ENCODE measurements around the gene HOXC13.
A peak's percentile ranks its signal among the peaks of the same experiment; 100 is the strongest.

Gene HOXC13, protein sequence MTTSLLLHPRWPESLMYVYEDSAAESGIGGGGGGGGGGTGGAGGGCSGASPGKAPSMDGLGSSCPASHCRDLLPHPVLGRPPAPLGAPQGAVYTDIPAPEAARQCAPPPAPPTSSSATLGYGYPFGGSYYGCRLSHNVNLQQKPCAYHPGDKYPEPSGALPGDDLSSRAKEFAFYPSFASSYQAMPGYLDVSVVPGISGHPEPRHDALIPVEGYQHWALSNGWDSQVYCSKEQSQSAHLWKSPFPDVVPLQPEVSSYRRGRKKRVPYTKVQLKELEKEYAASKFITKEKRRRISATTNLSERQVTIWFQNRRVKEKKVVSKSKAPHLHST

GRCh38 chr12:53938326-53939140, at the start of gene HOXC13:
Gene HOXC13 (plus strand): TSS chr12:53938831. CDS start chr12:53938907, 76 bp downstream.
- Histone ChIP-seq H3K36me3 (ENCODE audit: control insufficient read depth, insufficient read depth, low read length) (no peaks in the 10 kb centered on the region), H3K9ac (ENCODE audit: low read length) (no peak within 1 kb of the TSS), H3K4me3 (ENCODE audit: low read depth, low read length) (peak within 1 kb of the TSS; percentile 41; the same call in 1 of the 2 replicates), H3K27ac (ENCODE audit: low read depth, low read length) (no peak within 1 kb of the TSS), H3K27me3 (ENCODE audit: control insufficient read depth, insufficient read depth, low read length) (peaks cover 100% of the 10 kb centered on the region), H3K4me1 (ENCODE audit: control insufficient read depth, insufficient read depth, low read length) (no peaks in the 10 kb centered on the region), H3K9me3 (ENCODE audit: control insufficient read depth, insufficient read depth, low read depth, low read length) (no peaks in the 10 kb centered on the region)

DNA sequence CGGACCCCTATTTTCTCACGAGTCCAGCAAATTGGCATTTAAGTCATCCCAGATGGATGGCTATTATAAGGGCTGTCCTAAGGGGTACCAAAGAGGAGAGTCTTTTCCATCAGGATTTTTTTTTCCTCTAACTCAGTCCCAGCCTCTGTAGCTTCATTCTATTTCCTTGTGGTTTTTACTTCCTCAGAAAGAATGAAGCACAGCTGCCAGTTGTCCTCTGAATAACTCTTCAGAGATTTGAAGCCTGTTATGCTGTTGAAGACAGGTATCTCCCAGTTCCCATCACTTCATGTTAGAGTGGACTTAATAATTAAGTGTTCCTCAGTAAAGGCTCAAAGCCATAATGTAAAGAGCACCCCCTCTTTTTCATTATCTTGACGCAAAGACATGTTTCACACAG, 48.5 kb upstream of the HOXC13 start:
- Histone ChIP-seq H3K27me3 (ENCODE audit: control insufficient read depth, insufficient read depth, low read length) (peaks cover 84% of the 10 kb centered on the region), H3K4me1 (ENCODE audit: control insufficient read depth, insufficient read depth, low read length) (no peaks in the 10 kb centered on the region), H3K36me3 (ENCODE audit: control insufficient read depth, insufficient read depth, low read length) (no peaks in the 10 kb centered on the region), H3K27ac (ENCODE audit: low read depth, low read length) (no peak overlapping the region), H3K9ac (ENCODE audit: low read length) (no peak overlapping the region), H3K4me3 (ENCODE audit: low read depth, low read length) (no peak overlapping the region), H3K9me3 (ENCODE audit: control insufficient read depth, insufficient read depth, low read depth, low read length) (no peaks in the 10 kb centered on the region)

GRCh38 chr12:53892762-53893395, 45.8 kb upstream of the HOXC13 start:
- no peak overlapping the region for H3K9ac ChIP-seq (ENCODE audit: low read length)
- H3K27ac ChIP-seq (ENCODE audit: low read depth, low read length), result no peak overlapping the region
- H3K27me3 ChIP-seq (ENCODE audit: control insufficient read depth, insufficient read depth, low read length), result peaks cover 81% of the 10 kb centered on the region
- no peaks in the 10 kb centered on the region for H3K4me1 ChIP-seq (ENCODE audit: control insufficient read depth, insufficient read depth, low read length)
- no peaks in the 10 kb centered on the region for H3K9me3 ChIP-seq (ENCODE audit: control insufficient read depth, insufficient read depth, low read depth, low read length)
- no peaks in the 10 kb centered on the region for H3K36me3 ChIP-seq (ENCODE audit: control insufficient read depth, insufficient read depth, low read length)
- no peak overlapping the region for H3K4me3 ChIP-seq (ENCODE audit: low read depth, low read length)

- Histone ChIP-seq H3K9me3 (ENCODE audit: control insufficient read depth, insufficient read depth, low read depth, low read length) (no peaks in the 10 kb centered on the region), H3K36me3 (ENCODE audit: control insufficient read depth, insufficient read depth, low read length) (no peaks in the 10 kb centered on the region), H3K27ac (ENCODE audit: low read depth, low read length) (no peak overlapping the region), H3K9ac (ENCODE audit: low read length) (no peak overlapping the region), H3K27me3 (ENCODE audit: control insufficient read depth, insufficient read depth, low read length) (peaks cover 76% of the 10 kb centered on the region), H3K4me3 (ENCODE audit: low read depth, low read length) (no peak overlapping the region), H3K4me1 (ENCODE audit: control insufficient read depth, insufficient read depth, low read length) (no peaks in the 10 kb centered on the region)
Measured at GRCh38 chr12:53899230-53899629, 39.4 kb upstream of the HOXC13 start.

DNA sequence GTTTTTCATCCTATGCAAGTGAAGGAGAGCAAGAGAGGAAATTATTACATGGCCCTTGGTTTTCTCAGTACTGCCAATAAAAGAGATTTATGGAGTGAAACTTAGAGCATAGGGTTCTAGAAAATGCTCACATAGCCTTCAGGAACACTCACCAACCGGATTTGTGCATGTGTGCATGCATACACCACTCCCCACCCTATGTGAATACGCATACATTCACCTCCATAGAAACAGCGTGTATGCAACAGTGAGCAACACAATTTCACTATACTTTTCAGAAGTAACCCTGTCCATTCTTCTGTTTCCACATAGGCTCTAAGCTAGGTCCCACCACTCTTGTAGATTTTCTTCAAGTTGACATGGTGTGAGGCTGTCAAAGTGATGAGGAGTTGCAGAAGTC, 31.5 kb upstream of the HOXC13 start:
- Histone ChIP-seq H3K4me1 (ENCODE audit: control insufficient read depth, insufficient read depth, low read length) (no peaks in the 10 kb centered on the region), H3K9me3 (ENCODE audit: control insufficient read depth, insufficient read depth, low read depth, low read length) (no peaks in the 10 kb centered on the region), H3K27me3 (ENCODE audit: control insufficient read depth, insufficient read depth, low read length) (peaks cover 74% of the 10 kb centered on the region), H3K36me3 (ENCODE audit: control insufficient read depth, insufficient read depth, low read length) (no peaks in the 10 kb centered on the region), H3K27ac (ENCODE audit: low read depth, low read length) (no peak overlapping the region), H3K4me3 (ENCODE audit: low read depth, low read length) (no peak overlapping the region), H3K9ac (ENCODE audit: low read length) (no peak overlapping the region)

GRCh38 chr12:53916788-53917655, 21.6 kb upstream of the HOXC13 start:
- H3K36me3 ChIP-seq (ENCODE audit: control insufficient read depth, insufficient read depth, low read length), result no peaks in the 10 kb centered on the region
- no peaks in the 10 kb centered on the region for H3K4me1 ChIP-seq (ENCODE audit: control insufficient read depth, insufficient read depth, low read length)
- no peak overlapping the region for H3K9ac ChIP-seq (ENCODE audit: low read length)
- no peak overlapping the region for H3K4me3 ChIP-seq (ENCODE audit: low read depth, low read length)
- H3K27ac ChIP-seq (ENCODE audit: low read depth, low read length), result no peak overlapping the region
- no peaks in the 10 kb centered on the region for H3K9me3 ChIP-seq (ENCODE audit: control insufficient read depth, insufficient read depth, low read depth, low read length)
- H3K27me3 ChIP-seq (ENCODE audit: control insufficient read depth, insufficient read depth, low read length), result peaks cover 86% of the 10 kb centered on the region

- Histone ChIP-seq H3K4me3 (ENCODE audit: low read depth, low read length) (no peak overlapping the region), H3K36me3 (ENCODE audit: control insufficient read depth, insufficient read depth, low read length) (no peaks in the 10 kb centered on the region), H3K4me1 (ENCODE audit: control insufficient read depth, insufficient read depth, low read length) (no peaks in the 10 kb centered on the region), H3K27ac (ENCODE audit: low read depth, low read length) (no peak overlapping the region), H3K27me3 (ENCODE audit: control insufficient read depth, insufficient read depth, low read length) (peaks cover 100% of the 10 kb centered on the region), H3K9ac (ENCODE audit: low read length) (no peak overlapping the region), H3K9me3 (ENCODE audit: control insufficient read depth, insufficient read depth, low read depth, low read length) (no peaks in the 10 kb centered on the region)
Measured at GRCh38 chr12:53924521-53925405, 13.9 kb upstream of the HOXC13 start.

DNA sequence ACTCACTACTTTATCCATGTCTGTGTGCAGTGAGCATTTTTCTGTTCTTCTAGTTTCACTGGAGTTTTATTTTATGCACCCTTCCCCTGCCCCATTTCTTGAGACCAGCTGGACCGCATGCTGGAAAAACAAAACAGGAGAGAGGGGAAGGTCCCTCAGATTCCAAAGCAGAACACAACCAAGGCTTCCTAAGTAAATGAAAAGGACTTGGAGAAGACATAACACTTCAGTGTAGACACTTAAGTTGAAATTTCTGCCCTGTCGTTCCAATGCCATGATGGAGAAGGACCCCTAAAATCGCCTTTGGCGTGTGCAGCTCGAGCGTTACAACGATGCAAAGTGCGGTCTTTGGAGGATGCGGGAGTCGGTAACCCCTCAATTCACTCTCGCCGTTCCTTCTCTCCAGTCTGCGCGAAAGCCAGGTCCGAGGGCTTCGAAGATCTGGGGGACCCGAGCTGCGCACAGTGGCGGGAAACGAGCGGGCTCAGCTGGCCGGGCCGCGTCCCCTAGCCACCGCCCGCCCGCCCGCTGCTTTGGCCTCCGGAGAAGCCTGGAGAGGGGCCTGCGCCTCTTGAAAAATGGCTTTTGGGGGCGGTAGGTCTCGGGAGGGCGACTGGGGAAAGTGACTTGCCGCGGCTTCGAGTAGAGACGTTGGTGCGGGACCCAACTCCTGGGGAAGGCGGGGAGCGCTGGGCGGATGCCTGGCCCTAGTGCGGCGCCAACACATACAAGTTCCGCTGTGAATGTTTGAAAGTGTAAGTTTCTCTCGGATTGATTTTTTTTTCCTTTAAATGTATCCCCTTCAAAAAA, 11.2 kb upstream of the HOXC13 start:
- no peaks in the 10 kb centered on the region for H3K9me3 ChIP-seq (ENCODE audit: control insufficient read depth, insufficient read depth, low read depth, low read length)
- no peak overlapping the region for H3K27ac ChIP-seq (ENCODE audit: low read depth, low read length)
- no peaks in the 10 kb centered on the region for H3K4me1 ChIP-seq (ENCODE audit: control insufficient read depth, insufficient read depth, low read length)
- H3K36me3 ChIP-seq (ENCODE audit: control insufficient read depth, insufficient read depth, low read length), result no peaks in the 10 kb centered on the region
- no peak overlapping the region for H3K9ac ChIP-seq (ENCODE audit: low read length)
- peaks cover 100% of the 10 kb centered on the region for H3K27me3 ChIP-seq (ENCODE audit: control insufficient read depth, insufficient read depth, low read length)
- H3K4me3 ChIP-seq (ENCODE audit: low read depth, low read length), result no peak overlapping the region

DNA sequence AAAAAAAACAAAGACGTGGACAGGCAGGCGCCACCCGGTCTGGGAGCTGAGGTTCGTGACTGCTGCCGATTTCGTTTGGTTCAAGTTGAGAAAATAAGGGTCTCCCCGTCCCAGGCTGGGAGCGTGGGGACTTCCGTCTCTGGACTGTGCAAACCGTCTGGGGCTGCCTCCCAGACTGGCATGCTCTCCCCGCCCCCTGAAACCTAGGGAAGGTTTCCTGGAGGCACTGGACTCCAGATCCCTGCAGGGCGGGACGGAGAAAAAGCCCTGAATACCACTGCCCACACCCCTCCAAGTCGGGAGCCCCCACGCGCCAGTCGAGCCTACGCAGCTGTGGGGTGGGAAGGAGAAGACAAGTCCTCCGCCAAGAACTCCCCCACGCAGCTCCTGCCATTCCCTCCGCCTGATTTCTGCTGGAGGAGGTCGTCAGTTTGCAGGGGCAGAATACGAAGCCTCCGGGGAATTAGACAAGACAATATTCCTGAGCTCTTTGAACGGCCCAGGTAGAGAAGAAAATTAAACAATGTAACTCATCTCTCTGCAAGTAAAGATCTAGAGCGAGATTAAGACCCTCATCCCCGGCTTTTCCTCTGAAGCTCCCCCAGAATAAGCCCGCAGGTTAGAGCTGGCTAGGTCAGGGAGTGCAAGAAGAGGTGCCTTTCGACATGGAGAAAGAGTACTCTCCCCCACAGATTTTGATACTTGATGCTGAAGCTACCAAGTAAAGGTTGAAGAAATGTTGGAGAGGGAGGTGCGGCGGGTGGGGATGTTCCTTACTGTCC, 10.4 kb upstream of the HOXC13 start:
- H3K4me3 ChIP-seq (ENCODE audit: low read depth, low read length), result no peak overlapping the region
- H3K4me1 ChIP-seq (ENCODE audit: control insufficient read depth, insufficient read depth, low read length), result no peaks in the 10 kb centered on the region
- H3K36me3 ChIP-seq (ENCODE audit: control insufficient read depth, insufficient read depth, low read length), result no peaks in the 10 kb centered on the region
- H3K27ac ChIP-seq (ENCODE audit: low read depth, low read length), result no peak overlapping the region
- no peak overlapping the region for H3K9ac ChIP-seq (ENCODE audit: low read length)
- peaks cover 100% of the 10 kb centered on the region for H3K27me3 ChIP-seq (ENCODE audit: control insufficient read depth, insufficient read depth, low read length)
- H3K9me3 ChIP-seq (ENCODE audit: control insufficient read depth, insufficient read depth, low read depth, low read length), result no peaks in the 10 kb centered on the region
